Measurements from ENCODE around the gene ANAPC13. TPM values are rescaled to one million over a fixed set of nuclear protein-coding genes. Genes with fewer than 3 reads are reported as not detected.

Gene ANAPC13
- 115 and 119 TPM in 2 replicates for total RNA-seq

GRCh38 chr3:134485718-134486576 is at the start of gene ANAPC13, which contains the start of gene CEP63:
Gene ANAPC13, minus strand, starts transcription at chr3:134485985. Its CDS starts 3,081 bp downstream, at chr3:134482904.
Gene CEP63, plus strand, starts transcription at chr3:134486057. Its CDS starts 9,264 bp downstream, at chr3:134495321.

Other genes with a start within 250 kb of the ANAPC13 start
- gene RYK, start 235.1 kb downstream of the ANAPC13 start, total RNA-seq = 95.1 and 98.6 TPM in 2 replicates
- gene AMOTL2, start 111.5 kb downstream of the ANAPC13 start, total RNA-seq = 42.2 and 77.1 TPM in 2 replicates
- gene CEP63, start 72 bp upstream of the ANAPC13 start, total RNA-seq = 15.4 and 19.2 TPM in 2 replicates
- gene KY, start 165.0 kb upstream of the ANAPC13 start, total RNA-seq = 1.6 and 1.7 TPM in 2 replicates

All from smooth muscle cell of trachea (primary cell).